PFSK-1 (cell line): ENCODE measurements around the gene EPO. TPM values are rescaled to one million over a fixed set of nuclear protein-coding genes. Genes with fewer than 3 reads are reported as not detected.

Experiments
- FOXP2 ChIP-seq: optimal IDR thresholded peaks from 2 replicates; pipeline ENCODE3; 2011; ENCODE audit warnings: borderline replicate concordance, control low read depth, inconsistent platforms; ENCODE audit not compliant: insufficient read depth; ENCODE audit errors: extremely low read length, extremely low read depth
- POLR2AphosphoS5 ChIP-seq: IDR thresholded peaks from 2 replicates; pipeline ENCODE4 v1.6.1; 2012; ENCODE audit warnings: low read depth, mild to moderate bottlenecking, control low read depth, low read length, moderate library complexity
- REST ChIP-seq, 2 experiments: IDR thresholded peaks; 2 replicates each; pipeline versions ENCODE4 v1.6.1 to v1.8.0; 2011 to 2012; ENCODE audit warnings: low read depth in 2 of 2, low read length in 2 of 2, control low read depth in 1 of 2, inconsistent platforms in 1 of 2, mild to moderate bottlenecking in 1 of 2, moderate library complexity in 1 of 2; ENCODE audit not compliant: insufficient read depth in 1 of 2
- SIN3A ChIP-seq: IDR thresholded peaks from 2 replicates; pipeline ENCODE4 v1.6.1; 2012; ENCODE audit warnings: mild to moderate bottlenecking, low read length, moderate library complexity, borderline replicate concordance; ENCODE audit not compliant: insufficient read depth
- TAF1 ChIP-seq: IDR thresholded peaks from 2 replicates; pipeline ENCODE4 v1.6.1; 2012; ENCODE audit warnings: low read length, control low read depth, borderline replicate concordance; ENCODE audit not compliant: insufficient read depth
- polyA plus RNA-seq: library from polyadenylated mRNA; unstranded; fragments of >200 nt; gene quantifications from one replicate; pipeline ENCODE4 v1.2.1, GENCODE V29; 2012; ENCODE audit warnings: low read depth, missing spikeins; ENCODE audit not compliant: insufficient read length

The EPO gene
- polyA plus RNA-seq: not detected

GRCh38 chr7:100720279-100720670, at the start of gene EPO:
Gene EPO, plus strand, starts transcription at chr7:100720468. Its CDS starts 513 bp downstream, at chr7:100720981.
- TF ChIP-seq FOXP2: no peak
- no peak for TF ChIP-seq REST (IDR thresholded peaks at IDR 0.05; ENCODE audit: insufficient read depth in 1 of 2, low read depth in 2 of 2, low read length in 2 of 2)
- TF ChIP-seq SIN3A: no peak
- no peak for TF ChIP-seq POLR2AphosphoS5
- no peak for TF ChIP-seq TAF1

DNA sequence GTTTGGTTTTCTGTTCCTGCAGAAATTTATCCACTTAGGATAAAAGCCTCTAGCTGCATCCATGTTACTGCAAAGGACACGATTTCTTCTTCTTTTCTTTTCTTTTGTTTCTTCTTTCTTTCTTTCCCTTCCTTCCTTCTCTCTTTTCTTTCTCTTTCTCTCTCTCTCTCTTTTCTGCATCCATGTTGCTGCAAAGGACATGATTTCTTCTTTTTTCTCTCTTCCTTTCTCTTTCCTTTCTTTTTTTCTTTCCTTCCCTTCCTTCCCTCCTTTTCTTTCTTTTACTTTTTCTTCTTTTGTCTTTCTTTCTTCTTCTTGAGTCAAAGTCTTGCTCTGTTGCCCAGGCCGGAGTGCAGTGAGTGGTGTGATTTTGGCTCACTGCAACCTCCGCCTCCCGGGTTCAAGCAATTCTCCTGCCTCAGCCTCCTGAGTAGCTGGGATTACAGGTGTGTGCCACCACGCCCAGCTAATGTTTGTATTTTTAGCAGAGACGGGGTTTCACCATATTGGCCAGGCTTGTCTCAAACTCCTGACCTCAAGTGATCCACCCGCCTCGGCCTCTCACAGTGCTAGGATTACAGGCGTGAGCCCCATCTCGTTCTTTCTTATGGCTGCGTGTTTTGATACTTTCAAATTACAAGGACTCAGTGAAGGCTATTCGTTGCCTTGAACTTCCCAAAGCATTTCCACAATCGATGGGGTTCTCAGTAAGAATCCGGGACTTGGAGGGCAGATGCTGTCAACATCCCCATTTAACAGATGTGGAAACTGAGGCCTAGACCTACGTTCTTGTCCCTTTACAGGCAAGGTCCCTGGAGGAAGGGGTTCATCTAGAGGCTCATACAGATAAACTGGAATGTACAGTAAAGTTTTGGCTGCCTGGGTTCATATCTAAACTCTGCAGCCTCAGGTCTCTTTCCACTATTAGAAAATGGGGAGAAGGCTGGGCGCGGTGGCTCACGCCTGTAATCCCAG, 48.6 kb upstream of the EPO start:
- TF ChIP-seq TAF1: no peak
- no peak for TF ChIP-seq REST (IDR thresholded peaks at IDR 0.05; ENCODE audit: insufficient read depth in 1 of 2, low read depth in 2 of 2, low read length in 2 of 2)
- TF ChIP-seq POLR2AphosphoS5: no peak
- no peak for TF ChIP-seq FOXP2
- TF ChIP-seq SIN3A: no peak

DNA sequence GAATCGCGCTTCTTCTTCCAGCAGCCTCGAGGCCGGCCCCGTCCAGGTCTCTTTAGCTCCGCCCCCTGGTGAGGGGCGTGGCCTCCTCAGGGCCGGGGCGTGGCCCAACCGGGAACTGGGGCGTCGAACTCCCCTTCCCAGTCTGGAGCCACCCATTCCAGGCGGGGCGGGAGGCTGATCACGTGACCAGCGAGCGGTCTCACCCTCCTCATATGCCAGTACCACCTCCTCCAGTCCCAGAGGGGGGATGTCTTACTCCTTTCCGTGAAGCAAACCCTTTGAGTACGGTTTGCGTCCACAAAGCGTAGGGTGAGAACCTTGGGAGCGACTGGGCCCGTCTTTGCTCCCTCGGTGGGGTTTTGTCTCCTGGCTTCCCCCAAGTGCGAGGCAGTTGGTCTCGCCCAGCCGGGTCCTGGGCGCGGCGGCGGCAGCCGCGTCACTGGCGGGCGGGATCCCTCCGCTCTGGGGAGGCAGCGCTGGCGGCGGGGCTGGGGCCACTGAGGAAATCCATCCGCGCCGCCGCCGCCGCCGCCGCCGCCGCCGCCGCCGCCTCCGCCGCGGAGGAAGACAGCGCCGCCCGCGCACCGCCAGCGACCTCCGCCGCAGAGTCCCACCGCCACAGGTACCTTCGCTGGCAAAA, 46.8 kb upstream of the EPO start, which contains the start of gene GNB2:
GNB2 (plus strand) TSS at position 439 of the 640 bp plus-strand sequence. CDS start 2,526 bp downstream, outside the sequence.
- peak; percentile 17; the same call in 1 of the 2 replicates for TF ChIP-seq SIN3A
- TF ChIP-seq POLR2AphosphoS5: peak; percentile 28; the same call in 1 of the 2 replicates
- TF ChIP-seq REST (IDR thresholded peaks at IDR 0.05; ENCODE audit: insufficient read depth in 1 of 2, low read depth in 2 of 2, low read length in 2 of 2): 0 out of 4 replicates have a peak, but pooled peaks of 1 of the 2 experiments have one; percentile 34
- TF ChIP-seq FOXP2: no peak
- peak; percentile 66; the same call in 1 of the 2 replicates for TF ChIP-seq TAF1

DNA sequence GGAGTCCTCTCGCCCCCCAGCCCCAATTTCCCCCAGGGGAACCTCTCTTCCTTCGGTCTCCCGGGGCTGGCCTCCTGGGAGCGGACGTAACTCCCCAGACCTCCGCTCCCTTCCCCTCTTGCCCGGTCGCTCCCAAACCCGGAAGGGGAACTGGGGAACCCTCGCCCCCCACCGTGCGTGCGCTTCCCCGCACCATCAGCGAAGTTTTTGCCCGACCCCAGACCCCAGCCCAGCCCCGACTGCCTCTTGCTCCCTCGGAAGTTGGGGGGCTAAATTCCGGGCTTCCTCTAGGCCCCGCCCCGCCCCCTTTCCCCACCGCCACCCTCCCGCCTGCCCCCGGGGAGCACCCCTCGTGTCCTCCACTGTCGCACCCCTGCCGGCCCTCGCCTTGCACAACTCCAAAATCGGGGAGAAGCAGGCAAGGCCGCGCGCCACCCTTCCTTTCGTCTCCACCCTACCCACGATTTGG, 46.3 kb upstream of the EPO start:
- TF ChIP-seq TAF1 (no peak), FOXP2 (no peak), POLR2AphosphoS5 (no peak)

GRCh38 chr7:100674411-100675104, 45.7 kb upstream of the EPO start:
- TF ChIP-seq REST (IDR thresholded peaks at IDR 0.05; ENCODE audit: insufficient read depth in 1 of 2, low read depth in 2 of 2, low read length in 2 of 2): no peak
- no peak for TF ChIP-seq SIN3A
